ENCODE measurements around the gene RAI14.

Gene RAI14

DNA sequence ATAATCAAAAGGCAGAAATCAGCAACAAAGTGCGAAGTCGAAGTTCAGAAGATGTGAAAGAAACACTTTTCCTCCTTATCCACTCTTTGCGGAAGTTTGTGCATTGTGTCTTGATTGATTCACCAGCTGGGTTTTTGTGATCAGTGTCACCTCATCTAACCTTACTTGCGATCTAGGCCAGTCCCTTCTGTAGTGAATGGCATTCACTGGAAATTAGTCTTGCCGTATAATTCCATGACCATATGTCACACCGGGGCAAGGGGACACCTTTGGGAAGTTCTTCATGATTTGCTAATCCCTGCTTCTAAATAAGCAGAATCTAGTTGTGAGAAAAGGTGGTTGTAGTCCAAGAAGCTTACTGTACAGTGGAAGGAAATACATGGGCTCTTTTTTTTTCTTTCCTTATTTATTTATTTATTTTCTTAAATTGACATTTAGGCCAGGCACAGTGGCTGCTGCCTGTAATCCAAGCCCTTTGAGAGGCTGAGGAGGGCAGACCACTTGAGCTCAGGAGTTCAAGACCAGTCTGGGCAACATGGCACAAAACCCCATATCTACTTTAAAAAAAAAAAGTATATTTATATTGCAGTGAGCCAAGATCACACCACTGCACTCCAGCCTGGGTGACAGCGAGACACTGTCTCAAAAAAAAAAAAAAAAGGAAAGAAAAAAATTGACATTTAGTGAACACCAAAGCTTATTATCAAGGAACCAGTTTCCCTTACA is 7.8 kb downstream of the RAI14 start:
- TF ChIP-seq FOXM1 (IDR thresholded peaks at IDR 0.05; ENCODE audit: borderline replicate concordance) (no peak), ARNT (IDR thresholded peaks at IDR 0.05) (no peak), SP1 (IDR thresholded peaks at IDR 0.05) (no peak), L3MBTL2 (conservative IDR thresholded peaks at IDR 0.05) (no peak), LEF1 (IDR thresholded peaks at IDR 0.05; ENCODE audit: borderline replicate concordance) (no peak), FOXA1 (IDR thresholded peaks at IDR 0.05) (no peak), SUZ12 (IDR thresholded peaks at IDR 0.05) (no peak), FOXK2 (IDR thresholded peaks at IDR 0.05) (no peak), ZNF384 (IDR thresholded peaks at IDR 0.05) (no peak), NFRKB (IDR thresholded peaks at IDR 0.05) (no peak), TARDBP (IDR thresholded peaks at IDR 0.05) (no peak), BHLHE40 (IDR thresholded peaks at IDR 0.05; ENCODE audit: borderline replicate concordance) (no peak), HDGF (IDR thresholded peaks at IDR 0.05; ENCODE audit: borderline replicate concordance) (no peak), CTBP1 (IDR thresholded peaks at IDR 0.05; ENCODE audit: borderline replicate concordance) (no peak), ELF4 (IDR thresholded peaks at IDR 0.05) (no peak)
- TF ChIP-seq, protein P1, sequence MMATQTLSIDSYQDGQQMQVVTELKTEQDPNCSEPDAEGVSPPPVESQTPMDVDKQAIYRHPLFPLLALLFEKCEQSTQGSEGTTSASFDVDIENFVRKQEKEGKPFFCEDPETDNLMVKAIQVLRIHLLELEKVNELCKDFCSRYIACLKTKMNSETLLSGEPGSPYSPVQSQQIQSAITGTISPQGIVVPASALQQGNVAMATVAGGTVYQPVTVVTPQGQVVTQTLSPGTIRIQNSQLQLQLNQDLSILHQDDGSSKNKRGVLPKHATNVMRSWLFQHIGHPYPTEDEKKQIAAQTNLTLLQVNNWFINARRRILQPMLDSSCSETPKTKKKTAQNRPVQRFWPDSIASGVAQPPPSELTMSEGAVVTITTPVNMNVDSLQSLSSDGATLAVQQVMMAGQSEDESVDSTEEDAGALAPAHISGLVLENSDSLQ (IDR thresholded peaks at IDR 0.05) = no peak

DNA sequence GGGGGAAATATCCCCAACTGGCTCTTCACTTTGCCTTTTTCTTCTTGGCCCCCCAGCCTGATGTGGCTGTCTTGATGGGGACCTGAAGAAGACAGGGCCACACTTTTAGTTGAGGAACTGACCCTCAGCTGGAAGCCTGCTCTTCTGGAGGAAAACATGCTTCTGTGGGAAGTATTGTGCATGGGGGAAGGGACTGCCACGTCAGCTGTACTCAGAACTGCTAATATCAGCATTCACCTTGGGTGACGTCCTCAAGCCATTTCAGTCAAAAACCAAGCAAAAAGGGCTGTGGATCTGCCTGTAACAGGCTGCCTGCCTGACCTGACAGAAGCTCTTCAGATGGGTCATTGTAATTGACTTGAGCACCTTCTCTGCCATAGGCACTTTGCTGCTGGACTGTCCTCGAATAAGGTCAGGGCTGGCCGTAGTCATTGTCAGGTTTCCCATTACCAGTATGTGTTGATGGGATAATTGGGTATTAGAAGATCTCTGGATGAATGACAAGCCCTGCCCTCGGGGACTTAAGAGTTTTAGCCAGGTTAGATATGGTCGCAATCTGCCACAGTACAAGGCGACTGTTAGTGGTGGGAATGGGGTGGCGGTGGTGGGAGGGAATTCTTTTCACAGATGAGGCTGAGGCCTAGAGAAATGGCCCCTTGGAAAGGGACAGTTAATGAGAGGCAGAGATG is 10.4 kb downstream of the RAI14 start:
- DNase-seq (ENCODE audit: extremely low spot score) = no peak
- no peak for TF ChIP-seq SP1 (IDR thresholded peaks at IDR 0.05)
- no peak for TF ChIP-seq LEF1 (IDR thresholded peaks at IDR 0.05; ENCODE audit: borderline replicate concordance)
- no peak for TF ChIP-seq FOXK2 (IDR thresholded peaks at IDR 0.05)
- no peak for TF ChIP-seq ELF4 (IDR thresholded peaks at IDR 0.05)
- no peak for TF ChIP-seq HDGF (IDR thresholded peaks at IDR 0.05; ENCODE audit: borderline replicate concordance)
- TF ChIP-seq, protein P1 (IDR thresholded peaks at IDR 0.05) = no peak
- no peak for TF ChIP-seq FOXM1 (IDR thresholded peaks at IDR 0.05; ENCODE audit: borderline replicate concordance)
- no peak for TF ChIP-seq NFRKB (IDR thresholded peaks at IDR 0.05)
- no peak for TF ChIP-seq TARDBP (IDR thresholded peaks at IDR 0.05)
- no peak for TF ChIP-seq BHLHE40 (IDR thresholded peaks at IDR 0.05; ENCODE audit: borderline replicate concordance)
- TF ChIP-seq ARNT (IDR thresholded peaks at IDR 0.05) = no peak
- no peak for TF ChIP-seq FOXA1 (IDR thresholded peaks at IDR 0.05)
- no peak for TF ChIP-seq SUZ12 (IDR thresholded peaks at IDR 0.05)
- no peak for TF ChIP-seq L3MBTL2 (conservative IDR thresholded peaks at IDR 0.05)
- no peak for TF ChIP-seq CTBP1 (IDR thresholded peaks at IDR 0.05; ENCODE audit: borderline replicate concordance)
- TF ChIP-seq ZNF384 (IDR thresholded peaks at IDR 0.05) = no peak
- CTCF ChIA-PET = no interaction called here
- POLR2A ChIA-PET = interaction anchor here (1.2 kb wide), 1 partner anchor 11 kb away, joined by 3 read pairs; the partner anchor contains the start of gene RAI14

More for the DNA sequence above, 7.8 kb downstream of the RAI14 start:
- ChIA-PET POLR2A (no interaction called here), CTCF (interaction anchor here (1.3 kb wide), 1 partner anchor 140 kb away, joined by 3 read pairs; no protein-coding TSS in a partner anchor)
- no peak for DNase-seq (ENCODE audit: extremely low spot score)

DNA sequence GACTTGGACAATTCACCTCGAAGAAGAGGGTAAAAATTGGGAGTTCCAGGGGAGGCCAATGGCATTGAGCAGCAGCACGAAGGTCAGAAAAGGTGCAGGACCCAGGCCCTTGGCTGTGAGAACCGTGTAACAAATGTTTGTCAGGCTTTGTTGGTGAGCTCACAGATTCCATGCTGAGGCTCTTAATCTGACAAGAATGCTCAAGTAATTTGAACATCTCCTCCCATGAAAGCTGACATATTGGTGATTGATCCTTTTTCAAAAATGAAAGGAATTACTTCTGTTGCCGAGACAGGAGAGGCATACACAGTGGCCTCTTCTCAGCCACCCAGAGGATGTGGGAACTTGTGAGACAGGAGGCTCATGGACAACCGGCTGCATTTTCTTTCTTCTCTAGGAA is 11.6 kb downstream of the RAI14 start:
- CTCF ChIA-PET = no interaction called here
- no peak for DNase-seq (ENCODE audit: extremely low spot score)
- POLR2A ChIA-PET = no interaction called here
- TF ChIP-seq NFRKB (IDR thresholded peaks at IDR 0.05) (no peak), ELF4 (IDR thresholded peaks at IDR 0.05) (no peak), FOXM1 (IDR thresholded peaks at IDR 0.05; ENCODE audit: borderline replicate concordance) (no peak), ZNF384 (IDR thresholded peaks at IDR 0.05) (no peak), CTBP1 (IDR thresholded peaks at IDR 0.05; ENCODE audit: borderline replicate concordance) (no peak), TARDBP (IDR thresholded peaks at IDR 0.05) (no peak), SUZ12 (IDR thresholded peaks at IDR 0.05) (no peak), HDGF (IDR thresholded peaks at IDR 0.05; ENCODE audit: borderline replicate concordance) (no peak), FOXA1 (IDR thresholded peaks at IDR 0.05) (no peak), SP1 (IDR thresholded peaks at IDR 0.05) (no peak), LEF1 (IDR thresholded peaks at IDR 0.05; ENCODE audit: borderline replicate concordance) (no peak), ARNT (IDR thresholded peaks at IDR 0.05) (no peak), BHLHE40 (IDR thresholded peaks at IDR 0.05; ENCODE audit: borderline replicate concordance) (no peak), FOXK2 (IDR thresholded peaks at IDR 0.05) (no peak), L3MBTL2 (conservative IDR thresholded peaks at IDR 0.05) (no peak)
- TF ChIP-seq, protein P1 (IDR thresholded peaks at IDR 0.05) = no peak

DNA sequence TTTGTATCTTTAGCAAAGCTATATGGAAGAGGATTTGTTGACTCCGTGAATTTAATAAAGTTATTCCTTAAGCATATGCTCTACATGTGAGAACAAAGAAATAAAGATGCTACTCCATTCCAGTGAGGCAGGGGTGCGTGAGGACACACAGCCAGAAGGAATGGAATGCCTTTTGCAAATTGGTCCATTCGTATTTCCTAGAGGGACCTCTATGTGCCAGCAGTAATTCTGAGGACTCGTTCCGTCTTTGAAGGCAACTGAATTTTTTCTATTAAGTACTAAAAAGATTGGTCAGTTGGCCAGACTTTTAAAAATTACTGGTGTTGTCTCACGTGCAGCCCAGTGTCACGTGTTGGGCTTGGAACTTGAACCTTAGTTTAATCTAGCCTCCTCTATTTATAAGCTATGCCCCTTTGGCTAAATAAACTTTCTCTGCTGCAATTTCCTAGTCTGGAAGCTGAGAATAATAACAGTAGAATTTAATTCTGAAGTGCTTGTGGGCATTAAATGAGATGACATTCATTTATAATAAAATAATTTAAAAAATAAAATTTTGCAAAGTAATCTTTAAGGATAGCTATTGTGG is 13.9 kb downstream of the RAI14 start:
- ChIA-PET CTCF (no interaction called here), POLR2A (interaction anchor here (1.3 kb wide), 1 partner anchor 14 kb away, joined by 3 read pairs; the partner anchor contains the start of gene RAI14)
- DNase-seq (ENCODE audit: extremely low spot score) = no peak
- TF ChIP-seq ELF4 (IDR thresholded peaks at IDR 0.05) = no peak
- TF ChIP-seq LEF1 (IDR thresholded peaks at IDR 0.05; ENCODE audit: borderline replicate concordance) = no peak
- TF ChIP-seq TARDBP (IDR thresholded peaks at IDR 0.05) = no peak
- no peak for TF ChIP-seq L3MBTL2 (conservative IDR thresholded peaks at IDR 0.05)
- no peak for TF ChIP-seq BHLHE40 (IDR thresholded peaks at IDR 0.05; ENCODE audit: borderline replicate concordance)
- TF ChIP-seq FOXM1 (IDR thresholded peaks at IDR 0.05; ENCODE audit: borderline replicate concordance) = no peak
- TF ChIP-seq NFRKB (IDR thresholded peaks at IDR 0.05) = no peak
- no peak for TF ChIP-seq ZNF384 (IDR thresholded peaks at IDR 0.05)
- no peak for TF ChIP-seq HDGF (IDR thresholded peaks at IDR 0.05; ENCODE audit: borderline replicate concordance)

DNA sequence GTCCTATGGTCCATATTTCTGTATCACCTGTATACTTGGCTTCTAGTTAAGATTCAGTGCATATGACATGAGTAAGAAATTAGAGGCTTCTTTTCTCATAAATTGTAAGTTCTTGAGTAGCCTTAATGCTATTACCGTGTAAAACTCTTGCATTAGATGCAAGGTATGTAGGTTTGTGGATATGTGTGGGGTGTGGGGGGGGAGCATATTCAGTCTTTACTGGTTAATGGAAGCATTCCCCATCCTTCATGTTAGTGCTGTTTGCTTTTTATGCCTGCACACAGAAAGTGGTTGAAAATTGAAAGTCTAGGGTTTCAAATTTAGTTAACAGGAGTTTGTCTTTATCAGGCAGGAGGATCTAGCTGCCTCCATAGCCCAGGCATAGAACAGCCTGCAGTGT is 16.1 kb downstream of the RAI14 start:
- DNase-seq (ENCODE audit: extremely low spot score) = no peak
- CTCF ChIA-PET = interaction anchor here (1.6 kb wide), 1 partner anchor 12 kb away, joined by 3 read pairs; no protein-coding TSS in a partner anchor
- no peak for TF ChIP-seq L3MBTL2 (conservative IDR thresholded peaks at IDR 0.05)
- no peak for TF ChIP-seq LEF1 (IDR thresholded peaks at IDR 0.05; ENCODE audit: borderline replicate concordance)
- no peak for TF ChIP-seq BHLHE40 (IDR thresholded peaks at IDR 0.05; ENCODE audit: borderline replicate concordance)
- TF ChIP-seq TARDBP (IDR thresholded peaks at IDR 0.05) = no peak
- TF ChIP-seq ZNF384 (IDR thresholded peaks at IDR 0.05) = no peak
- no peak for TF ChIP-seq NFRKB (IDR thresholded peaks at IDR 0.05)
- TF ChIP-seq ARNT (IDR thresholded peaks at IDR 0.05) = no peak
- no peak for TF ChIP-seq CTBP1 (IDR thresholded peaks at IDR 0.05; ENCODE audit: borderline replicate concordance)
- no peak for TF ChIP-seq HDGF (IDR thresholded peaks at IDR 0.05; ENCODE audit: borderline replicate concordance)
- TF ChIP-seq, protein P1 (IDR thresholded peaks at IDR 0.05) = no peak
- TF ChIP-seq SP1 (IDR thresholded peaks at IDR 0.05) = no peak
- no peak for TF ChIP-seq FOXK2 (IDR thresholded peaks at IDR 0.05)
- TF ChIP-seq ELF4 (IDR thresholded peaks at IDR 0.05) = no peak
- TF ChIP-seq FOXA1 (IDR thresholded peaks at IDR 0.05) = no peak
- no peak for TF ChIP-seq FOXM1 (IDR thresholded peaks at IDR 0.05; ENCODE audit: borderline replicate concordance)
- no peak for TF ChIP-seq SUZ12 (IDR thresholded peaks at IDR 0.05)
- POLR2A ChIA-PET = interaction anchor here (1.1 kb wide), 1 partner anchor 17 kb away, joined by 3 read pairs; no protein-coding TSS in a partner anchor

Data from HEK293T (cell line).